GM12891 (cell line): ENCODE data around the gene C10orf67.

Experiments
- POLR2A ChIP-seq: IDR thresholded peaks from 2 replicates; pipeline ENCODE4 v1.6.1; 2011; ENCODE audit warnings: low read depth, low read length, control low read depth
- POLR2AphosphoS5 ChIP-seq: IDR thresholded peaks from 2 replicates; pipeline ENCODE4 v1.6.1; 2011; ENCODE audit warnings: low read depth, low read length, control low read depth
- POU2F2 ChIP-seq: IDR thresholded peaks from 2 replicates; pipeline ENCODE4 v1.6.1; 2011; ENCODE audit warnings: low read depth, mild to moderate bottlenecking, control low read depth, low read length, moderate library complexity

DNA sequence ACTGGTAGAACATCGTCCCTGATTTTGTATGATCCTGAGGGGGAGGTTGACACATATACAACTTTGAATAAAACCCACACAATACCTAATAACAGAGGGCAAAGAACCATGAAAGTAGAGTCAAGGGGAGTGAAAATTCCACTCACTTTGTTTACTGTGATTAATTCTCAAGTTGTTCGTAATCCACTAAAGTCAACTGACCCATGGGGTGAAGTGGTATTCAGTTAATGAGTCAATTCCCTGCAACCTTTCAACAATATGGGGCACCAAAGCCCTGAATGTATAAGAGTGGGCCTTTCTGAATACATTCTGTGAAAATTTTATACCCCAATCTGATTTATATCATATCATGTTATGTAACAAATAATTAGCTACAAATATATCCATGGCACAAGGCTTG, 39.0 kb upstream of the C10orf67 start:
- TF ChIP-seq POU2F2 (no peak), POLR2AphosphoS5 (no peak), POLR2A (no peak)
